G401 (cell line): Measurements from ENCODE around the gene AFF1. TPM values are rescaled to one million over a fixed set of nuclear protein-coding genes. Genes with fewer than 3 reads are reported as not detected.
"Not testable (repeated sequence)": the region's sequence is repeated elsewhere in the genome, so short reads cannot be mapped to it uniquely, and the experiment has no call there.

Experiments used
- DNase-seq: peaks from one replicate; pipeline ENCODE4 v3.0.0-alpha.2; 2015; ENCODE audit warnings: low spot score
- in situ Hi-C: cut with HindIII; loops from 2 replicates; pipeline ENCODE4 v1.10.0; 2016; ENCODE audit warnings: low sequenced_read_pairs, mixed read lengths
- total RNA-seq: library from RNA; depleted of rRNA; stranded (reverse); fragments of >200 nt; shearing (Covaris generic); gene quantifications from 2 replicates; pipeline ENCODE4 v1.2.3, GENCODE V29; 2014

The AFF1 gene
- total RNA-seq, 1 experiment from 2014 or later: 0.61 TPM

DNA sequence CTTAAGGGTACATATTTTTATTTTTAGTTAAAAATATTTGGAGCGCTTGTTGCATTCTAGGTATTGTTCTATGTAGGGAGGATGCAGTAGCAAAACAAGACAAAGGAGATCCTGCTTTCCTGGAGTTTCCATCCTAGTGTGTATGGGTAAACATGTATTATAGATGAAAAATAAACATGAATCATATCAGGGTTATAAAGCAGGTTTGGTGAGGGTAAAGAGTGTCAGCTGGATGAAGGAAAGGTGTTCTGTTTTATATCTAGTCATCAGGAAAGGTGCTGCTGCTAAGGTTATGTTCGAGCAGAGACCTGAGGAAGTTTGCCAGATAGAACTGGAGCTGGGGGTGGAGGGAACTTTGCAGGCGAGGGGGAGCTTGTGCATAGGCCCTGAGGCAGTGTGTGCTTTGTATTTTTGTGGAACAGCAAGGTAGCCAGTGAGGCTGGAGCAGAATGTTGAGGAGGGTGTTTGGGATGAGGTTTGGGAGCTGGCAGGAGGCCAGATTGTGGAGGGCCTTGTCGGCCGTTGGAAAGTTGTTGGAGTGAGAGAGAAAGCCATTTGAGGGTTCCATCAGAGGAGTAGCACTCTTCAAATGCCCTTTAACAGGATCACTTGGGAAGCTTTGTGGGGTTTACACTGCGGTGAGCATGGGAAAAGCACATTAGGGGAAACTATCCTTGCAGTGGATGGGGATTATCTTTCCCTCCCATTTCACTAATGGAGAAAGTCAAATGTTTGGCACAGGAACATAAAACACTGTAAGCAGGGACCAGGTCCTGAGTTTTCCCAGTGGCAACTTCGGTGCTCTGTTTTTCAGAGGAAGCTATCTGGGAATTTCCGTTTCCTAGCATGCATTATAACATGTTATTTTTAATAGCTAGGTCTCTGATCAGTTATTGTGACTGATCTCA, 35.9 kb downstream of the AFF1 start:
- no peak for DNase-seq
- in situ Hi-C loops: no loop called here

DNA sequence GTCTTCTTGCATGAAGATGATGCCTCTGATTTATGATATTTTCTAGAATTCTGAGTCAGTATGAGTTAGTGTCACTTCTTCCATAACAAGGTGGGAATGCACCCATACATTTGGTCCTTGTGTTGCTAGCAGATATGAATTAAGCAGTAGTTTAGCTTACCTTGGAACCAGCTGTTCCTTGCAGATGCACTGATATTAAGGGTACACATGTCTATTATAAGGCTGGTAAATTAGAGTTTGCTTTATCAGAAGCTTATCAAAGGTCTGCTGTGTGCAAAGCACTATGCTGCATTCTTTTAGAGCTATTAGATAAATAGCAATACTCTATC, 36.5 kb downstream of the AFF1 start:
- in situ Hi-C loops: no loop called here
- no peak for DNase-seq

DNA sequence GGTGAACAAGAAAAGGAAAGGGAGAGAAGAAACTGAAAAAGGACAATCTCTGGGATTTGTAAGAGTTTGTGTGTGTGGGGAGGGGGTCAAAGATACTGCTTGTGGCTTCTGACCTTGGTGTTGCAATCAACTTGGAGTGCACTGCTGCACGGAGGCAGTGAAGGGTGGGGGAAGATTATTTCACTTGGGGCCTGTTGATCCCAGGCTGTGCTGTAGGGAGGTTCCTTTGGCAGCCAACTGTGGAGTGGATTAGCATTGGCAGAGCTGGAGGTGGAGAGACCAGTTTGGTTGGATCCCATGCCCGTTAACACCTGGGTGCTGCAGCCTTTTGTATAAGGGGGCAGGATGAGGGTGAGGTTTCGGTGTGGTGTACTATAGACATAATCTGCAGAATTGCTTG, 38.2 kb downstream of the AFF1 start:
- no peak for DNase-seq
- in situ Hi-C loops: no loop called here

DNA sequence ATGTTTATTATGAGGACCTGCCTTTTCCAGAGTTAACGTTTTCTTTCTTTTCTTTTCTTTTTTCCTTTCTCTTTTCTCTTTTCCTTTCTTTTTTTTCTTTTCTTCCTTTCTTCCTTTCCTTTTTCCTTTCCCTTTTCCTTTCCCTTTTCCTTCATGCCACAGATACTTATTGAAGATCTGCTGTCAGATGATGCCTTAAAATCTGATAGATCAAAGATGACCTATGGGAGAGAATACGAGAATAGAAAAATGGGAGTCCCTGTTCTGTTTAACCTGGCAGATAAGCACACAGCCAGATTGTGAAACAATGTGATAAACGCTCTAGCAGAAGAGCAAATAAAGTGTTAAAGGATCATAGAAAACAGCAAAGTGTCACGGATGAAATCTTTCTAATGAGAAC, 38.9 kb downstream of the AFF1 start:
- DNase-seq: no peak
- in situ Hi-C loops: no loop called here

DNA sequence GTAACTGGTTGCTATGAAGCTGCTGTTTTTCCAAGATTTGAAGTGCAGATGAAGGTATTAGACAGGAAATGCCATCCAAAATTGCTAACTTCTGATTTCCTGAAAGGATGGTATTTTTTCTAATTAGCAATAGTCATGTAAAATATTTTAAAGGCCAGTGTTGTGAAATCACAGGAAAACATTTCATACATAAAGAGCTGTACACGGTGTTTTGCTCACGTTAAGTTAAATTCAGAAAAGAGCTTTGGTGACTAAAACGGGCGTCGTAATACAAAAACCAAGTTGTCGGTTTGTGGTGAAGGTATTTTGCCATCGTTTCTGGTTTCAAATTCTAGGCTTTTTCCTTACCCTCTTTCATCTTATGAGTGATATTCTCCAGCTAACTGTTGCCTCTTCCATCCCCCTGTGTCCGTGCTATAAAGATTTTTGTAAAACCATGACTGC, 39.8 kb downstream of the AFF1 start:
- DNase-seq: no peak
- in situ Hi-C loops: no loop called here

DNA sequence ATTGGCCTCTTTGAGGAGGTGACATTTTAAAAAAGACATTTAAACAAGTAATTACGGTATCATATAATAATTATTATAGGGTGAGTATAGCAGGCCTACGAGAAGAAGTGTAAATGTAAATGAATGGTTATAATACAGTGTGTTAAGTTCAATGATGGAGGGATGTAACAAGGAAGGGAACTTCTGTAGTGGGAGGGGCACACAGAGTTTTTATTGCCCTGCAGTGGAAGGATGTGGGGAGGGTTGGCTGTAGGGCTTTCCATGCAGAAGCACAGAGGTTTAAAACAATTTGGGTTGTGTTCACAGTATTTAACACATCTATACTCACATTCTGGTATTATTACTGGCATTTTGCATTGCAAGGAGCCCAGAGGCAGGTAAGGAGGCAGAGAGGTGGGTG, 41.1 kb downstream of the AFF1 start:
- in situ Hi-C loops: no loop called here
- DNase-seq: no peak

DNA sequence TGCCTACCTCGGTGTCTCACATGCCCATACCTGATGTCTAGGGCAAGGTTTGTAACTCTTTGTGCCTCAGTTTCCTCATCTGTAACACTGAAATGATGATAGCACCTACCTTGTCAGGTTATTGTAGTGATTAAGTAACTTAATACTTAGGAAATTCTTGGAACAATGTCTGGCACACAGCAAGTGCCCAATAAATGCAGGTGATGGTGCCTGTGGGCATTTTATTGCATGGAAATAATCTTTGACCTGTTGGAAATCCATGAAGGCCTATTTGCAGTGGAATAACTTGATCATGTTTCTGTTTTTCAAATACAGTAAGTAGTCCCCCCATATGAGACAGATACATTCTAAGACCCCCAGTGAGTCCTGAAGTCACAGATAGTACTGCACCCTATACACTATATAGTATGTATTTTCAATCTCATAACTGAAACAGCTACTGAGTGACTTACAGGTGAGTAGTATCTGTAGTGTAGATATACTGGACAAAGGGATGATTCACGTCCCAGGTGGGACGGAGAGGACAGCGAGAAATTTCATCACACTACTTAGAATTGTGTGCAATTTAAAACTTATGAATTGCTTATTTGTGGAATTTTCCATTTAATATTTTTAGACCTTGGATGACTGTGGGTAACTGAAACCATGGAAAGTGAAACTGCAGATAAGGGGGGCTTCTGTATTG, 42.1 kb downstream of the AFF1 start:
- no peak for DNase-seq
- in situ Hi-C loops: no loop called here

DNA sequence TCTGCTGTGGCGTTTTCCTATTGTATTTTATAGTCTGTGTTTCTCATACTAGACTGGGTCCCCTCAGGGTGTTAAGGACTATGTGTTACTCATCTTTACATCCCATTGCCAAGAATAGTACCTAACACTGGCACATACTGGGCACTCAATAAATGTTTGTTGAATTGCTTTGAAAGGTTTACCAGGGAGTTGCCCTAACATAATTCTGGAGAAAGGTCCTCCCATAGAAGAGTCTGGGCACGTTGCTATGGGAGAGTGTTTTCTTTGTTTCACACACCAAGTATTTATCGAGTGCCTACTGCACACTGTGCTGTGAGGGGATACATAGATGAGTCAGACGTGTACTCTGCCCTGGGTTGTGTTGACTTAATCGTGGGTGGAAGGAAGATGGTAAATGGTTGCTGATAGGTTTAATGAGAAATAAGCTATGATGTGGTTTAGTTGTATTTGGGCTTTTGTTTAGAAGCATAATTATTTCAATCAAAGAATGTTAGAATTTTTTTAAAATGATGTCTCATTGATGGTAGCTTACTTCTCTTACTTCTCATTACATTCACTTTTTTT, 42.9 kb downstream of the AFF1 start:
- DNase-seq: no peak
- in situ Hi-C loops: no loop called here

DNA sequence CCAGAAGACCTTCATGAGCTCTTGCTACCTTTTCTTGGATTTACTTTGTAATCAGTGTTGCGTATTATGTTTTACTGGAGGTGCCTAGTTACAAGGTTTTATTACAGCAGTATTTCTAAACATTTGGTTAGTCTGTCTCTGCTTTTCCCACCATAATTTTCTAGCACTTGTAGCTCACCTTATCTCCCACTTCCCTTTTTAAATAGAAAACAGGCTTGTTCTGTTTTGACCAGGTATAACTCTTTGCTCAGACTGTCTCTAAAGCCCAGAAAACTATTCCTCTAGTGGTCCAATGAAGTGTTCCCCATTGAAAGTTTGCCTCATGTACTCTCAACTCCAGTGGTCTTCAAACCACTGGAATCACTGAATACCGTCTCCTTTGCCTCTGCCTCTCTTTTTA, 43.9 kb downstream of the AFF1 start:
- no peak for DNase-seq
- in situ Hi-C loops: no loop called here

DNA sequence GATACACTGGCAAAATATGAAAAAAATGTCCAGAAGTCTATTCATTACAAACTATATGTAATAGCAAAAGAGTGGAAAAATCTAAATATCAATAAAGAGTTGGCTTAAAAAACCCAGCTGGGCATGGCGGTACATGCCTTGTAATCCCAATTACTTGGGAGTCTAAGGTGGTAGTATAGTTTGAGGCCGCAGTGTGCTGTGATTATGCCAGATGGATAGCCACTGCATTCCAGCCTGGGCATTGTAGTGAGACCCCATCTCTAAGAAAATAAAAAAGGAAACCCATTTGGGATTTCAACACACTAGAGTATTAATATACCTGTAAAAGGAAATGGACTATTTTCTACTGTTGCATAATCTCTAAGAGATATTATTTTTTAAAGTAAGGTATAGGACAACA, 45.4 kb downstream of the AFF1 start:
- in situ Hi-C loops: no loop called here
- no peak for DNase-seq

DNA sequence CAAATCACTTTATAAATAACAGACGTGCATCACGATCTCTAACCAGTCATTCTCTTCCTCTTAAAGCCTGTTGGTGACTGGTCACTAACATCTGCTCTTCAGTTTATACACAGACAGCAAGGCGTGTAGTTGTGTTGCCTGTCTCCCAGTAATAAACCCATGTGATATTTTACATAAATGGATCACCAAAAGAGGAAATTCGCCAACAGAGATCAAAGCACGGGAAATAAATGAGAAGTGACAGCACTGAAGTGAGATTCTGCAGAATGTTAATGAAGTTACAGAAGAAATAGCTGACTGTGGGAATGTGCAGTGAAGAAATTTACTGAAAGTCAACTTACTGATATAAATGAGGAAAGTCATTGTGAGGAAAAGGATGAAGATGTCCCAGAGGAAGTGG, 47.0 kb downstream of the AFF1 start:
- no peak for DNase-seq

DNA sequence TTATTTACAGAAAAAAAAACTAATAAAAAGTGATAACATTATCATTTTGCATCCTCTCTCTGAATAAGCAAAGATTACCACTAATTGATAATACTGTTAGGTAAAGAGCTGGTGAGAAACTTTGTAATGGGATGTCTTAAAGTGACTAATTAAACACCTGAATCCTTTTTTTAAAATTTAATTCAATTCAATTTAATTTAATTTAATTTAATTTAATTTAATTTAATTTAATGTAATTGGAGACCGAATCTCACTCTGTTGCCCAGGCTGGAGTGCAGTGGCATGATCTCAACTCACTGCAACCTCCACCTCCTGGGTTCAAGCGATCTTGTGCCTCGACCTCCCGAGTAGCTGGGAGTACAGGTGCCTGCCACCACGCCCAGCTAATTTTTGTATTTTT, 51.0 kb downstream of the AFF1 start:
- in situ Hi-C loops, DNase-seq: not testable (repeated sequence)

More for the DNA sequence above, 47.0 kb downstream of the AFF1 start:
- in situ Hi-C loops: no loop called here

DNA sequence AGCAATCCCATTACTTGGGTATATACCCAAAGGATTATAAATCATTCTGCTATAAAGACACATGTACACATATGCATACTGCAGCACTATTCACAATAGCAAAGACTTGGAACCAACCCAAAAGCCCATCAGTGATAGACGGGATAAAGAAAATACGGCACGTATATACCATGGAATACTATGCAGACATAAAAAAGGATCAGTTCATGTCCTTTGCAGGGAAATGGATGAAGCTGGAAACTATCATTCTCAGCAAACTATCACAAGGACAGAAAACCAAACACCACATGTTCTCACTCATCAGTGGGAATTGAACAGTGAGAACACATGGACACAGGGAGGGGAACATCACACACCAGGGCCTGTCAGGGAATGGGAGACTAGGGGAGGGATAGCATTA, 54.8 kb downstream of the AFF1 start:
- DNase-seq, in situ Hi-C loops: not testable (repeated sequence)

DNA sequence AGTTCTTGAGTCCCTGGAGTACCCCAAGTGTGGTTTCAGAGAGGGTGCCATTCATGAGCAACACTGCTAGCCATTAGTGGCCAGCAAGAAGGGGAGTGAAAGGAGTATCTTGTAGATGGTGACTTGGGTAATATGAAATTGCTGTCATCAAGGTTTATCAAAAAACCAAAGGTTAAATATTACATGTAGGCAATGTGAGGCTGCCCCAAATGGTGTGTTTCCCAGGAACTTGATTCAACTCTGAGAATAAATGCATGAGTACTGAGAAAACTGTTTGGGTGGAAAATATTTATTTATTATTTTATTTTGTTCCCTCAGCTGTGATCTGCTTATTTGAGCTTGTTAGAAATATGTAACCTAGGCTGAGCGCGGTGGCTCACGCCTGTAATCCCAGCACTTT, 55.7 kb downstream of the AFF1 start:
- no peak for DNase-seq
- in situ Hi-C loops: no loop called here

DNA sequence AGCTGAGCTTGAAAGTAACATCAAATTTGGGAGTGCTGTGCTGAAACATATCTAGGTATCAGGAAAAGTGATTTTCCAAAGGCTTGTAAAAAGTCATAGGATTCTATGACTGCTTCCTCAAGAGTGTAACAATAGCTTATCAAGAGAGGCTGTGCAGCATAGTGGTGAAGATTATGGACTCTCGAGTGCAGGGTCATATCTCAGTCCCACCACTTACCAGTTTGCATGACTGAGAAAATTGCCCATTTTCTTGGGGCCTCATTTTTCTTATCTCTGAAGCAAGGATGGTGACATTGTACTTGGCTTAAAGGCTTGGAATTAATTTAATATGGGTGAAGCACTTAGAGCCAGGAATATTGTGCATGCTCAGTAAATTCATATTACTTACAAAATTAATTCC, 57.2 kb downstream of the AFF1 start:
- DNase-seq: no peak
- in situ Hi-C loops: no loop called here

DNA sequence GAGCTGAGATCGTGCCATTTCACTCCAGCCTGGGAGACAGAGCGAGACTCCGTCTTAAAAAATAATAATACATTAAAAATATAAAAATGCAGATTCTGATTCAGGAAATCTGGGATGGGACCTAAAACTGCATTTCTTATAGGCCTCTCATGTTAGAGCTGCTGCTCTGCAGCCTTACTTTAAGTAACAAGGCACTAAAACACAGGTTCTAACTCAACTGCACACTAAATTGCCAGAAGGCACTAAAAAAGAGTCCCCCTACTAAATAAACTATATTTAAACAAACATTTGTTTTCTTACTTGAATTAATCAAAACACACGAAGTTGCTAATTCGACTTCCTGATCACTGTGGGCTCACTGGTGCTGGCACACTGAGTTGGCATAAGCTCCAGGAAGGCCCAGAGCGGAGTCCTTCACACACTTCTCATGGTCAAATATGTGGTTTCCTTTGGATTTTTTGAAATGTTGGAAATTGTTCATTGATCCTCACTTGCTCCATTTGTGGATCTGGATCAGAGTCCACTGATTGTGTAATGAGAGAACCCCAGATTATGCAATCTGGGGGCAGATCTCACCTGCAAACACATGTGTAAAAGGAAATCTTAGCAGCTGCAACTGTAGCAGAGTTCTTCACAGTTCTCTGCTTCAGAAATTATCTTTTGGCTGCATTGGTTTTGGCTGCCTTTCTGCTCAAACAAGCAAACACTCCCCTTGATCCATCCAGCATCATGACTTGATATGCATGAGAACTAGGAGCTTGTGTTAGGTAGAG, 59.3 kb downstream of the AFF1 start:
- DNase-seq: no peak
- in situ Hi-C loops: no loop called here

DNA sequence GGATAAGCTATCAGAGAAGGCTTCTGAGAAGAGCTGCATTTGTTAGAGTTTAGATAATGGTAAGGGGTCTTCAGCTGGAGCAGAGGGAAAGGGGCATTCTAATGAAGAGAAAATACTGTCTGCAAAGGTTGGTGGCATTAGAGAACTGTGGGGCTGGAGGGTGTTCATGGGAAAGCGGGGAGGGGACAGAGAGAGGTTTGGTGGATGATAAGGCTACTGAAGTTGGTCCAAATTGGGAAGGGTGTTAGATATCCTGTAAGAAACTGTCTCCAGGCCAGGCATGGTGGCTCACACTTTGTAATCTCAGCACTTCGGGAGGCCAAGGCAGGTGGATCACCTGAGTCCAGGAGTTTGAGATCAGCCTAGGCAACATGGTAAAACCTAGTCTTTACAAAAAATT, 59.9 kb downstream of the AFF1 start:
- DNase-seq: no peak
- in situ Hi-C loops: no loop called here

DNA sequence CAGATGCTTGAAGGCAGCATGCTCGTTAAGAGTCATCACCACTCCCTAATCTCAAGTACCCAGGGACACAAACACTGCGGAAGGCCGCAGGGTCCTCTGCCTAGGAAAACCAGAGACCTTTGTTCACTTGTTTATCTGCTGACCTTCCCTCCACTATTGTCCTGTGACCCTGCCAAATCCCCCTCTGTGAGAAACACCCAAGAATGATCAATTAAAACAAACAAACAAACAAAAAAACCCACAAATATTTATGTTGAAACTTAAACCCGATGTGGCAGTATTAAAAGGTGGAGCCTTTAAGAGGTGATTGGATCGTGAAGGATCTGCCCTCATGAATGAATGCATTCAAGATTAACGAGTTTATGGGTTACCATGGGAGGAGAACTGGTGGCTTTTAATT, 61.7 kb downstream of the AFF1 start:
- DNase-seq, in situ Hi-C loops: not testable (repeated sequence)

DNA sequence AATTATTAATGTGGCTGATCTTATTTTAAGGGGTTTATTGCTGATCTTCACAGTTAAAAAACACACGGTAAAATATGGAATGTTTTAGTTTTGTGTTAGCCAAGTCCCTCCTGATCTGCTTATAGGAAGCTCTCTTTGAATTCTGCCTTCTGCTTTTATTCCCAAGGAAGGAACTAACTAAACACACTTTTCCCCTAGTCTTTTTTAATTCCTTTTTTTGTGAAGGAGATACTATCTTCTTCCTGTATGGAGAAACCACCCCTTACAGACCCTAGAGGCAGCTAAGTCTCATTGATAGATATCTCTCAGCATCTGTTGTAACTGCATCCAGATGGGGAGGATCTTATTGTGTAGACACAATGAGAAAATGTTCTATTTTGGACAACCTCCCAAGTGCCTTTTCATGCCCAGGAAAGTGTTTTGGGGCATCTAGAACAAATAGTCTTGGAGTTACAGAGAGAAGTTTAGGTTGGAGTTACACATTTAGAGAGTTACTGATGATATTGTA, 64.4 kb downstream of the AFF1 start:
- in situ Hi-C loops: no loop called here
- no peak for DNase-seq

DNA sequence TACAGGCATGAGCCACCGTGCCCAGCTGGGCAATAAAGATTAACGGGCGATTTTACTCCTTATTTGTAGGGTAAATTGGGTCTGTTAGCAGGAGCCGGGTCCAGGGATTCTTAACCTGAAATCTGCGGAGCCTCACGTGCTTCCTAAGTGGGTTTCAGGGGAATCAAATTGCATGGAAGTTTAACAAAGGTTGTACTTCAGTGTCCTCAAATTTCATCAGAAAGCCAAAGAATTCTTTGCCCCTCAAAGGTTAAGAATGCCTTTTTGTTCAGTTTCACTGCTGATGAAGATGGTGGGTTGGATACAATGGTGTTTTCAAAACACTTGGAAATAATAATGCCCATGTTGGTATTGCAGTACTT, 67.9 kb downstream of the AFF1 start:
- no peak for DNase-seq
- in situ Hi-C loops: no loop called here
